Colonic mucosa (tissue), 4 donors: ENCODE measurements around the gene LINC00632. TPM values are rescaled to one million over a fixed set of nuclear protein-coding genes. Genes with fewer than 3 reads are reported as not detected.

Experiments used
- DNase-seq: peaks from one replicate; pipeline ENCODE4 v3.0.0-alpha.2; 2020
- H3K27ac ChIP-seq: fragments of 200-600 bp; one replicate; pipeline ENCODE4 v1.8.0; 2021
- H3K27me3 ChIP-seq: fragments of 200-600 bp; one replicate; pipeline ENCODE4 v1.8.0; 2021
- H3K36me3 ChIP-seq: fragments of 200-600 bp; one replicate; pipeline ENCODE4 v1.8.0; 2021
- H3K4me1 ChIP-seq: fragments of 200-600 bp; one replicate; pipeline ENCODE4 v1.8.0; 2021; ENCODE audit warnings: mild to moderate bottlenecking
- H3K4me3 ChIP-seq: fragments of 200-600 bp; one replicate; pipeline ENCODE4 v1.8.0; 2021
- H3K9ac ChIP-seq, 2 donors: one replicate each; pipeline ENCODE4 v1.7.0; 2013; ENCODE audit warnings: control low read depth in 2 of 2, low read depth in 2 of 2, low read length in 2 of 2
- H3K9me3 ChIP-seq: fragments of 200-600 bp; one replicate; pipeline ENCODE4 v1.8.0; 2021
- CTCF ChIP-seq: fragments of 200-600 bp; IDR thresholded peaks from one replicate; pipeline ENCODE4 v1.8.0; 2022; ENCODE audit warnings: antibody characterized with exemption, mild to moderate bottlenecking
- intact Hi-C: fragments of 100-400 bp; cut with DNase I; formaldehyde crosslinking; loops from one replicate; pipeline ENCODE4 v1.14.1; 2022
- total RNA-seq, 2 donors: library from RNA; stranded (reverse); fragmentation: NEBNext Ultra II Directional in 1 of 2; extraction: Animal tissue kit (Norgen Biotek cat#: 25700) in 1 of 2; gene quantifications; one replicate each; pipeline ENCODE4 v1.2.1, GENCODE V29; 2021
- donor health status: healthy.
- donor health status: DM: no; HTN: no; CAD: no.
- donor health status: DM: no; HTN: no; CAD: no.

LINC00632 gene
- total RNA-seq, 2 donors from 2014 or later: 12.1 to 27.3 TPM

- Histone ChIP-seq H3K9ac (no peak overlapping the region), H3K27me3 (no peaks in the 10 kb centered on the region), H3K36me3 (no peaks in the 10 kb centered on the region), H3K27ac (no peak overlapping the region), H3K4me1 (no peaks in the 10 kb centered on the region), H3K9me3 (no peaks in the 10 kb centered on the region), H3K4me3 (no peak overlapping the region)
- TF ChIP-seq CTCF: no peak
- intact Hi-C loops: no loop called here
- DNase-seq: no peak
These were observed 15.9 kb downstream of the LINC00632 start for GRCh38 chrX:140725500-140725899.

- DNase-seq: no peak
- intact Hi-C loops: loop anchor here (10.0 kb wide), 1 partner anchor 679 kb away; no protein-coding TSS in a partner anchor
- Histone ChIP-seq H3K27ac (no peak overlapping the region), H3K4me1 (no peaks in the 10 kb centered on the region), H3K27me3 (no peaks in the 10 kb centered on the region), H3K9me3 (no peaks in the 10 kb centered on the region), H3K4me3 (no peak overlapping the region), H3K9ac (no peak overlapping the region), H3K36me3 (no peaks in the 10 kb centered on the region)
- TF ChIP-seq CTCF: peak; percentile 56
These were observed 24.3 kb downstream of the LINC00632 start for GRCh38 chrX:140733766-140734342.

GRCh38 chrX:140744085-140744484, 34.5 kb downstream of the LINC00632 start:
- DNase-seq: no peak
- no peaks in the 10 kb centered on the region for H3K36me3 ChIP-seq
- H3K9ac ChIP-seq: no peak overlapping the region
- no peak overlapping the region for H3K27ac ChIP-seq
- no peaks in the 10 kb centered on the region for H3K27me3 ChIP-seq
- H3K4me3 ChIP-seq: no peak overlapping the region
- no peaks in the 10 kb centered on the region for H3K4me1 ChIP-seq
- no peaks in the 10 kb centered on the region for H3K9me3 ChIP-seq
- TF ChIP-seq CTCF: no peak
- intact Hi-C loops: no loop called here

- TF ChIP-seq CTCF: no peak
- no peaks in the 10 kb centered on the region for H3K36me3 ChIP-seq
- no peak for DNase-seq
- no peak overlapping the region for H3K9ac ChIP-seq
- H3K27me3 ChIP-seq: no peaks in the 10 kb centered on the region
- no peak overlapping the region for H3K4me3 ChIP-seq
- no peaks in the 10 kb centered on the region for H3K9me3 ChIP-seq
- H3K4me1 ChIP-seq: no peaks in the 10 kb centered on the region
- intact Hi-C loops: no loop called here
- H3K27ac ChIP-seq: no peak overlapping the region
These were observed 47.4 kb downstream of the LINC00632 start for GRCh38 chrX:140756941-140757340.

- intact Hi-C loops: no loop called here
- Histone ChIP-seq H3K9me3 (no peaks in the 10 kb centered on the region), H3K36me3 (no peaks in the 10 kb centered on the region), H3K4me3 (no peak overlapping the region), H3K4me1 (no peaks in the 10 kb centered on the region), H3K9ac (no peak overlapping the region), H3K27me3 (peaks cover 11% of the 10 kb centered on the region), H3K27ac (no peak overlapping the region)
- peak; percentile 32 for DNase-seq
- TF ChIP-seq CTCF: peak; percentile 64
These were observed 52.5 kb downstream of the LINC00632 start for GRCh38 chrX:140762061-140762460.
